ENCODE results near the gene MACF1.
"Not testable (repeated sequence)": the region's sequence is repeated elsewhere in the genome, so short reads cannot be mapped to it uniquely, and the experiment has no call there.

Gene MACF1

GRCh38 chr1:39526466-39527189 lies 322.1 kb downstream of the MACF1 start:
- no peak for DNase-seq

GRCh38 chr1:39527190-39527579 lies 322.7 kb downstream of the MACF1 start:
- DNase-seq: not testable (repeated sequence)

- no peak for DNase-seq
These were observed 323.6 kb downstream of the MACF1 start for GRCh38 chr1:39528082-39528481.

- DNase-seq: no peak
These were observed 325.5 kb downstream of the MACF1 start for GRCh38 chr1:39529901-39530535.

GRCh38 chr1:39531526-39531925 lies 327.0 kb downstream of the MACF1 start:
- DNase-seq: no peak

GRCh38 chr1:39533442-39533841 lies 328.9 kb downstream of the MACF1 start:
- DNase-seq: no peak

Measured in amygdala (tissue), 56 donors.